Esophagus muscularis mucosa (tissue), 4 donors: ENCODE data around the gene JPT1.

ENCODE experiments used
- CTCF ChIP-seq, 3 experiments: fragments of 200-600 bp in 2 of 3; fragments of 450-650 bp in 1 of 3; sonication (generic) in 2 of 3; IDR thresholded peaks; one replicate each; pipeline ENCODE4 v1.5.1; 2017 to 2019; ENCODE audit warnings: antibody characterized with exemption in 3 of 3, mild to moderate bottlenecking in 2 of 3, moderate library complexity in 1 of 3
- EP300 ChIP-seq: sonication (generic); formaldehyde crosslinking; IDR thresholded peaks from one replicate; pipeline ENCODE4 v1.6.1; 2017; ENCODE audit warnings: antibody characterized with exemption
- POLR2A ChIP-seq: fragments of 450-650 bp; IDR thresholded peaks from one replicate; pipeline ENCODE4 v1.6.1; 2017; ENCODE audit warnings: antibody characterized with exemption, moderate library complexity, mild to moderate bottlenecking, low read depth
- POLR2AphosphoS5 ChIP-seq, 2 donors: sonication (generic); formaldehyde crosslinking; IDR thresholded peaks; one replicate each; pipeline ENCODE4 v1.6.1; 2017; ENCODE audit warnings: antibody characterized with exemption in 2 of 2

DNA sequence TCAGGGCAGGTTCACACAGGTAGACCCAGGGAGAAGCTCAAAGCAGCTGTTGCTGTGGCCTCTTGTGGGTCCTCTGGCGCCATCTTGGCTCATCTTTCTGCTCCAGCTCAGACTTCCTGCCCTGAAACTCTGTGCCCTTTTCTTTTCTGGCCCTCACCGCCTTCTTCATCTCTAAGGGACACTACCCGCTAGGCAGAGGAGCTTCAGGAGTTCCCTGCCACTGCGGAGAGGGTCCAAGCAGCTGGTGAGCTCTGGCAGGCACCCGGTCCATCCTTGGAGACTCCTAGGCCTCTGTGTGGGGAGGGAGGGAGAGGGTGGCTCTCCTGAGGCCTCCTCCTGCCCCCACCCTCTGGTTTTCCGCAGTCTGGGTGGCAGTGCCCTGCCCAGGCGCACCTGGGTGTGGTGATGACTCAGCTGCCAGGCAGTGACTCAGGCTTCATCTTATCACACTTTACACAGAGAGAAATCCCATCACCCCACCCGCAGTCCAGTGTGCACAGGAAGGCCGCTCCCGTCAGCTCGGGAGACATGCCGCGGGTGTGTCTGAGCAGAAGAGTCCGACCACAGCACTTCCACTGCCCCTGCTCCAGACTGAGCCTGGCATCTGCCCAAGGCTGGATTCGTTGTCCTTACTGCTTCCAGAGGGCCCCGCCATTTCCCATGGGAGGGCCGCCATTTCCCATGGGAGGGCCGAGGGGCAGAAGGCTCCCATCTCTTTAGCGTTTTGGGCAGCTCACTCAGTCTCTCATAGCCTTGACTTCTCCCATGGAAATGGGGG lies 30.1 kb downstream of the JPT1 start:
- TF ChIP-seq CTCF (IDR thresholded peaks at IDR 0.05) (no peak), POLR2A (no peak), EP300 (no peak), POLR2AphosphoS5 (IDR thresholded peaks at IDR 0.05) (peak; percentile 24 to 34)
